Inflammatory macrophage treated with lipopolysaccharide for 4 hours (primary cell): ENCODE data around the gene LAMA3.

Source experiments
- DNase-seq: peaks from one replicate; pipeline ENCODE4 v3.0.0-alpha.2; 2020

LAMA3 gene

DNA sequence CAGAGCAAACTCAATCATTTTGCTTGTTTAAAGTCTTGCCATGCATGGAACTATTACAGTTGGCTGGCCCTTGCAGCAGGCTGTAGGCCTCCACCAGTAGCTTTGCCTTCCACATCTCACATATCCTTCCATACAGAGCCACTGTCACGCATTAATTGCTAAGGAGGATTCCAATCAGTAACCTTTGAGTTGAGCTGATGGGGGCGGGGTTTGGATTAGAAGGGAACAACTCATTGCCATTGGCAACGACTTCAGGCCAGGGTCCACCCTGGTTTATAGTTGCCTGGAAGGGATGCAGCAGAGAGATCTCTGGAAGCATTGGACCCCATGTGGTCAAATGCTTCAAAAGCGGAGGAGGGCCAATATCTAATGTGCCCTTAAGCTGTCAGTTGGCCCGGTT, 262.0 kb downstream of the LAMA3 start:
- no peak for DNase-seq

DNA sequence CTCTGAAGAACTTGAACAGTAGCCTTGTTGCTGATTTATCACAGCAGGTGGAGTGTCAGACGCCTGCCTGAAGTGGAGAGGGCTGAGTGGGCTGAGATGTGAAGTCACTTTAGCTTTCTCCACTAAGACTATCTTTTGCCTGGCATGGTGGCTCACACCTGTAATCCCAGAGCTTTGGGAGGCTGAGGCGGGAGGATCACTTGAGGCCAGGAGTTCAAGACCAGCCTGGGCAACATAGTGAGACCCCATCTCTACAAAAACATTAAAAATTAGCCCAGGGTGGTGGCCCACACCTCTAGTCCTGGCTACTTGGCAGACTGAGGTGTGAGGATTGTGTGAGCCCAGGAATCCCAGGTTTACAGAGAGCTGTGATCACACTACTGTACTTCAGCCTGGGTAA, 264.7 kb downstream of the LAMA3 start:
- no peak for DNase-seq

DNA sequence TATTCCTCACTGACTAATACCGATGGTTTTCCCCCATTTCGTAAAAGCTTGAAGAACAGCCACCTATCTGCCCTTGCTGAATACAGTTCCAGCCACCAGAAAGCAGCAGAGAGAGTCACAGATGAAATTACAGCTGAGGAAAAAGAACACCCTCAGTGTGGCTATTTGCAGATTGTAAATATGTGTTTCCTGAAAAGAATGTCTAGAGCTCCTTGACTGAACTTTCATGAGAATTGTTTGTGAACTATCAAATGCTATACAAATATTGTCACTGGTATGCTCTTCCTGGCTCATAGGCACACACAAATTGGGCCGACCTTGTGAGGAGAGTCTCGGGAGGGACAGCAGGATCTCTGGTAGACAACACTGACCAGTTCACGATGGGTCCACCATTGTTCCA, 267.2 kb downstream of the LAMA3 start:
- DNase-seq: no peak

DNA sequence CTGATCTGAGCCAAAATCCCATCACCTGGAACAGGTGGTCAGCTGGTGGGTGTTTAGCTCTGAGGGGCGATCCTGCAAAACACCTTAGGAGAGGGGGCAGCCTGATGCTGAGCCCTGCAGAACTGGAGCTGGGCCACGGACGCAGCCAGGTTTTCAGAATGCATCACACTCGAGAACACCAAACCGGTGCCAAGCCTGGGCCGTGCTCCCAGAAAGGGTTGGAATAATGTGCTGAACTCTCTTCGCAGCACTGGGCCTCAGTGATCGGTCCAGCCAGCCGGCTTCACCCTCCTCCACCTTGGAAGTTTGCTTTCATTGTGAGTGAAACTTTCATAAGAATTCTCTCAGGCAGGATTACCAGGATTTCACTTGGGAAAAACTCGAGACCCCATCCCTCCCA, 268.8 kb downstream of the LAMA3 start:
- DNase-seq: no peak

DNA sequence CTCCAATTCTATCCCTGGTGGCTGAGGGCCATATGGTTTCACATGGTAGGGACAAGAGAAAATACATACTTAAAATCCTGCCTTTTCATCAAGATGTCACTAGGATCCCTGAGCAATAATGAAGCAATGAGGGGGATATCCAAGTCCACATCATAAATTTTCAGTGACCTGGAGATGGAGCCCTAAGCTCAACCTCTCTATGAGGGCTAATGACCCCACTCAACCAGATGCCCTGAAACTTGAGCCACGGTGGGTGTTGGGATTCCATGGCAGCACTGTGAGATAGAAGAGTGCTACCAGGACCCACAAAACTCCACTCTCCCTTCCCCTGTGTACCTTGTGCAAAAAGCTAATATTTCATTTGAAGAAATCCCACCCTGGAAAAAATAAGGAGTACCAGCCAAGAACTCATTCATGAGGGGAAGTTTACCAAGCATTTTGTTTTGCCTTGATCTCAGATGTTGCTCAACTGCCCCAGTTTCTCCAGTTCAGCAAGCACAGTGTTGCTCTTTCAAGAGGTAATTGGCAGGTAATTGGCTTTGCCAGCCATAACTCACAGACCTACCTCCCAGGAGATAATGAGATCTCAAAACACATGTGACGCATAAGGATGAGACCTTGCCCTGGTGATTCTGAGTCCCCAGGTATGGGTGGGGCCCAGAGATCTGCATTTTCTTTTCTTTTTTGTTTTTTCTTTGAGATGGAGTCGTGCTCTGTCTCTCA, 274.4 kb downstream of the LAMA3 start:
- no peak for DNase-seq

DNA sequence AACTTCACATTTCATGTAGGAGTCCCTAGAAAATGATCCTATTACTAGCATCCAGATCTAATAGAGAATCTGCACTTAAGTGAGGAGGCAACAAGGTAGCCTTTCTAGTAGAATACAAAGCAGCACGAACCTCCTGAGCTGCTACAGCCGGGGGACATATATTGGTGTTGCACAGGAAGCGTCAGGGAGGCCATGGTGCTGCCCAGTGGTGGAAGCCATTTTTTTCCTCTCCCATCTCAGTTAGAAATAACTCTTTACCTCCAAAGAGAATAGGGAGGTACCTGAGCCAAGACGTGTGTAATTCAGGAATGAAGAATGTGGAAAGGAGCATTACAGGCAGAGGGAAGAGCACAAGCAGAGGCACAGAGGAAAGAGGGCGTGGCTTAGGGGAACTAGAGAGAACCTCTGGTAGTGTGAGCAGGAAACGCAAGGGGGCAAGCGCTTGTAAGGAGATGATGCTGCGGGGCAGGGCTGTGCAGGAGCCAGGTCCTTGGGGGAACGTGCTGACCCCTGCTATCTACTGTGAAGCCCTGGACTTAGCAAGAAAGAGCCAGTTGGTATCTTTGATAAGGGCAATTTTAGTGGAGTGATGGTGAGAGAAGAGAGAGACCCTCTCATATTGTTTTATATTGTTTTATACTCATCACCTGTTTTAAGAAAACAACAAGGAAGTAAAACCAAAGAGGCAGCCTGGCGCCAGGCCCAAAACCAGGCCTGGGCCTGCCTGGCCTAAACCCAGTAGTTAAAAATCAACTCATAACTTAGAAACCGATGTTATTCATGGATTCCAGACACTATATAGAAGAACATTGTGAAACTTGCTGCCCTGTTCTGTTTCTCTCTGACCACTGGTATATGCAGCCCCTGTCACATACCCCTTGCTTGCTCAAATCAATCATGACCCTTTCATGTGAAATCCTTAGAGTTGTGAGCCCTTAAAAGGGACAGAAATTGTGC, 275.3 kb downstream of the LAMA3 start:
- no peak for DNase-seq

DNA sequence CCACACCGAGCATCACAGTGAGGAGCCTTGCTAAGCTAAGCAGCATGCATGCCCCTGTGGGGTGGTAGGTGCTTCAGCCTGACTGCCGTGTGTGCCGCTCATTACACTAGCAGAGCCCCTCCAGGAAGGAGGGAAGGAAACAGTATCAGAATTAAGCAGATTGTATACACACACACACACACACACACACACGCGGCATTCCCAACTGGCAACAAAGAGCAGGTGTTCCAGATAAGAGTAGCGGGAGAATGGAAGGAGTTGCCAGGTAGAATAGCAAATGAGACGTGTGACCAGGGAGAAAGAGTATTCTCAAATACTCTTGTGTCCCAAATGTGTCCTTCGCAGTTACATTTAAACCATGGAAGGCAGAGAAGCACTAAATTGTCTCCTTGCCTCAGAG, 277.7 kb downstream of the LAMA3 start:
- no peak for DNase-seq

DNA sequence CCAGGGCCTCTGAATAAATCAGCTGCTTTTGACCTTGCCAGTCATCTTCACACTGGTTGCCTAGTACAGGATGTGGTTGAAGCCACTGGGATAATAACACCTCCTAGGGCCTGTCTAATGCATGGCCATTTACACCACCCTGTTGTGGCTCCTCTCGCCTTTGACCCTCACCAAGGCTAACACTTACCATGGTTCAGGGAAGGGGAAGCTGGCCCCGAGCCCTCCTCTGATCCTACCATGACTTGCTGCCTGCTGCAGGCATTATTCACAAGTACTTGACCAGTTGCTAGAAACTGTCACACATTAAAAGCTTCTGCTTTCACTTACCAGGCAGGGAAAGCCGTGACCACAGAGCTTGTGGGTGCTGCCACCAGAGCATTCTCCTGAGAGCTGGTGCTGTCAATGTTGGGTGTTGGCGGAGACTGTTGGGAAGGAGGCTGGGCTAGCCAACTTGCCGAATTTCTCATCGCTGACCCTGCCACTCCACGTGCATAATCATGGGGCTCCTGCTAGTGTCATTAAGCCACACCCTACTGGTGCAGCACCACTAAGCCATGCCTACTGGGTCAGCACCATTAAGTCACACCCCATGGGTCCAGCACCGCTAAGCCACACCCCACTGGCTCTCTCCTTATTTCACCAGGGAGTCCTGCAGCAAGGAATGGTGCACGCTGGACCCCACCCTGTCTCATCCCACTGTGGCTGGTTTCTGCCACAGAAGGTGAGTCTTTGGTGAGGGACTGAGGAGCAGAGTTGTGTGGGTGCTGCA, 278.3 kb downstream of the LAMA3 start:
- peak; percentile 91 for DNase-seq

DNA sequence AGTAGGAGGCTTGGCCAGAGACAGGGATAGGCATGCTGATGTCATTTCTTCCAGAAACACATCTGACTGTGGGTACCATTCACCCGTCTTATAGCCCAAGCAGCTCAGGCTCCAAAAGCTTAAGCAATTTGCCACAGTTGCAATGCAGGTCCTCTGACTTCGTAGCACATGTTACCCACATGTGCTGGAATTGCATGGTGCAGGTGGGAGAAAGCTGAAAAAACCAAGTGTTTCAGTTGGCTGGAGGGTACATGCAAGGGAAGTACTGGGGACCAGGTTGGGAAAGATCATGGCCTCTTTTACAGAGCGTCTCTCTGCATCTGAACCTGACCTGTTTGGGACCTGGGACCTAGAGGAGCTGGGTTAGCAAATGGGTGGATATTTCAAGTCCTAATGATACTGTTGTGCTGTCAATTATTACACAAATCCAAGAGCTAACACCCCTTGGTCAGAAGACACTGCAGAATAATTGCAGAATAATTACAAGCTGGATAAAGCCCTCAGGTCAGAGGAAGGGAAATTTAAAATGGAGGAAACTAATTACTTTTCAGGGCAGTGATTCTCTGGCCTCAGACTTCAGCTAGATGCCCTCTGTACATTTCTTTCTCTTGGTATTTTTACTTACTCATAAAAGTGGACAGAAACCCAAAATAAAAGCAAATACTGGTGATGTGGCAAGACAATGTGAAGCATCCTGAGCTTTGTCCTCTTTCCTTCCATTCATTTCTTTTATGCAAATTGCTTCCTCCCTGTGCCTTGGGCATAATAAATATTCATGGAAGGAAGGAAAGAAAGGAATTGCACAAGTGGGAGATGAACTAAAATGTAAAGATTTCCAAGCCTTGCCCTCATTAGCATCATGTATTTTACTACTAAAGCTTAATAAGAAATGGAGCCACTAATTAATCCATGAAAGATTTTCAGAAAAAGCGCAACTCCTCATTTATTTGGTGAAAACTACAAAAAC, 279.7 kb downstream of the LAMA3 start:
- DNase-seq: no peak

DNA sequence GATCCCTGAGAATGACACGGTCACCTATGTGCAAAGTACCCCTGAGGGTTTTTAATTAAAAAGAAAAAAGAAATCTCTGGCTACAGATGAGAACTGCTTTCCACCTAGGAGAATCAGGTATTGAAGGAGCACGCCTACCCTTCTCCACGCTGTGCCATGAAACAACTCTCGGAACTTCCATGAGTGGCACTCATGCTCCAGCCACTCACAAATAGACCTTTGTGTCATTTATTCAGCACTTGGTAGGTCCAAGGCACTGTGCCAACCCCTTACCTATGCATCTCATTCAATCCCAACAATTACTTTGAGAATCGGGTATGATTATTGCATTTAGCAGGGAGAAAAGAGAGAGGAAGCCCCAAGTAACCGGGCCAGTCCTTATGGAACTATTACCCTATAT, 280.4 kb downstream of the LAMA3 start:
- DNase-seq: no peak

DNA sequence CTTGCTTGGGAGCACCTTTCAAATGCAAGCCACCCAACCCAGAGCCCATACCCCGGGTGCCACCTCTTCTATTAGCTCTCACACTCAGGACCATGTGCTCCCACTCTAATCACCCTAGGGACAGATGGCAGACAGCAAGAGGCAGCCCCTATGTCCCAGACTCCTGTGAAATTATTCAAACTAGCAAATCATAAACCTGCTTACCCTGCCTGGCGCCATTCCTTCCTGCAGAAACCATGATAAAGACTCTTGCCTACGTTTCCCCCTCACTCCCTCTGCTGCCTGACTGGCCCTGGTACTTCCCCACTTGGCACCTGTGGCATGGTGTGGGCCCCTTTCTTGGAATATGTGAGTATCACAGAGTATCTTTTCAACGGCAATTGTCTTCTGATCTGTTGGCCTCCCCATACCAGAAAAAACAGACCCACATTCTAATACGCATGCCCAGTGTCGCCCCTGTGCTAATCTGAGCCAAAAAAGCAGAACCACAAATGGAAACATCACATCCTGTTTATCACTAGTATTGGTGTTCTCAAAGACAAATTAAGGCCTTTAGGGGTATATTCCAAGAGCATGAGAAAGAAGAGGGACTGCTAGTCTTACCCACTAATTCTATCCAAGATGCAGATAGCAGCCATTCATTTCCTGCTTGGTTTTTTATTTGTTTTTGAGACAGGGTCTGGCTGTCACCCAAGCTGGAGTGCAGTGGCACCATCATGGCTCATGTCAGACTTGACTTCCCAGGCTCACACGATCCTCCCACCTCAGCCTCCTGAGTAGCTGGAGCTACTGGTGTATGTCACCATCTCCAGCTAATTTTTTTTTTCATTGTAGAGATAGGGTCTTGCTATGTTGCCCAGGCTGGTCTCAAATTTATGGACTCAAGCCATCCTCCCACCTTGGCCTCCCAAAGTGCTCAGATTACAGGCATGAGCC, 281.2 kb downstream of the LAMA3 start:
- DNase-seq: peak; percentile 30

DNA sequence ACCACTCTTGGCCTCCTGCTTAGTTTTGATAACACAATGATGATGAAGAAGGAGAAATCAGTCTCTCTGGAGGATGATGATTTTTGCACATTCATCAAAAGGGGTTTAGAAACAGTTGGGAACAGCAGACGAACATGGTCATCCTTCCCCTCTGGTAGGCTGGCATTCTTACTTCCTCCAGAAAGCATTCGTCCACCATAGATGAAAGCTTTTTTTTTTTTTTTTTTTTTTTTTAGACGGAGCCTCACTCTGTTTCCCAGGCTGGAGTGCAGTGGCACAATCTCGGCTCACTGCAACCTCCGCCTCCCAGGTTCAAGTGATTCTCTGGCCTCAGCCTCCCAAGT, 281.8 kb downstream of the LAMA3 start:
- DNase-seq: peak; percentile 42

DNA sequence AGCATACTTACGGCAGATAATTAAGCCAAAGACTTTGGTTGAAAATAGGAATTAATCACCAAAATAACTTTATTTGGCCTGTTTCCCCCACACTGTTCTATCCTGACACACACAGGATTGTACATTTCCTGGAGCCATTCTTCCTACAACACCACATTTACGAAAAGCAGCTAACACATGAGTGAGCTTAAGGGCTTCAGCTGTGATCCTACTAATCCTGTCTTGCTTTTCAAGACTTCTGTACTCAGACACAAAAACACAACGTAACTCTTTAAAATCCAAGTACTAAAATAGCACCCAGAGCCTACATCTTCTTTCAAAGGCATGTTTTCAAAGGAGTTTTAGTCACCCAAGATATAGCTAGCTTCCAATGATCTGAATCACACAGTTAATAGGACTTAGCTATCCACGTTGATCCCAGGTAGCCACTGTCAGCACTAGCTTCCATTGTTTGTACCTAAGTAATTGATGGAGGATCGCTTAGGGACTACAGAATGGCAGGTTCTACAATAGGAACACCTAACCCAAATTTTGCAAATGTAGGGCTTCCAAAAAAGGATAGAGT, 282.5 kb downstream of the LAMA3 start:
- no peak for DNase-seq

DNA sequence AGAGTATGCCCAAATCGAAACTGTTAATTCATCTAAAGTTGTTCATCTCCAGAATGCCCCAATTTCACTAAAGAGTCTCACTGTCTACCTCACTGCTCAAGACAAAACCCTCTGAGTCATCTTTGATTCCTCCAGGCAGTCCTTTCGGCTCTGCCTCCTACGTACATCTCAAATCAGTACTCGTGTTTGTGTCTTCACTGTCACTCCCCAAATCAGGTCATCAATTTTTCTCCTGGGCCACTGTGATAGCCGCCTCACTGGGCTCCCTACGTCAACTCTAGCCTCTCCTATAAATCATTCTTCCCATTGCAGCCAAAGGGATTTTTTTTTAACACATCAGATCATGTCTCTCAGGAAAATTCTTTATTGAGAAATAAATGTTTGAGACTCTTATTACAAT, 283.2 kb downstream of the LAMA3 start:
- DNase-seq: no peak

DNA sequence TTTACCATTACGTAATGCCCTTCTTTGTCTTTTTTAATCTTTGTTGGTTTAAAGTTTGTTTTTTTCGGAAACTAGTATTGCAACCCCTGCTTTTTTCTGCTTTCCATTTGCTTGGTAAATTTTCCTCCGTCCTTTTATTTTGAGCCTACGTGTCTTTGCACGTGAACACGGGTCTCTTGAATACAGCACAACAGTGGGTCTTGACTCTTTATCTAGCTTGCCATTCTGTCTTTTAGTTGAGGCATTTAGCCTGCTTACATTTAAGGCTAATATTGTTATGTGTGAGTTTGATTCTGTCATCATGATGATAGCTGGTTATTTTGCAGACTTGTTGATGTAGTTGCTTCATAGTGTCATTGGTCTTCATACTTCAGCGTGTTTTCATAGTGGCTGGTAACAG, 287.9 kb downstream of the LAMA3 start:
- DNase-seq: no peak

DNA sequence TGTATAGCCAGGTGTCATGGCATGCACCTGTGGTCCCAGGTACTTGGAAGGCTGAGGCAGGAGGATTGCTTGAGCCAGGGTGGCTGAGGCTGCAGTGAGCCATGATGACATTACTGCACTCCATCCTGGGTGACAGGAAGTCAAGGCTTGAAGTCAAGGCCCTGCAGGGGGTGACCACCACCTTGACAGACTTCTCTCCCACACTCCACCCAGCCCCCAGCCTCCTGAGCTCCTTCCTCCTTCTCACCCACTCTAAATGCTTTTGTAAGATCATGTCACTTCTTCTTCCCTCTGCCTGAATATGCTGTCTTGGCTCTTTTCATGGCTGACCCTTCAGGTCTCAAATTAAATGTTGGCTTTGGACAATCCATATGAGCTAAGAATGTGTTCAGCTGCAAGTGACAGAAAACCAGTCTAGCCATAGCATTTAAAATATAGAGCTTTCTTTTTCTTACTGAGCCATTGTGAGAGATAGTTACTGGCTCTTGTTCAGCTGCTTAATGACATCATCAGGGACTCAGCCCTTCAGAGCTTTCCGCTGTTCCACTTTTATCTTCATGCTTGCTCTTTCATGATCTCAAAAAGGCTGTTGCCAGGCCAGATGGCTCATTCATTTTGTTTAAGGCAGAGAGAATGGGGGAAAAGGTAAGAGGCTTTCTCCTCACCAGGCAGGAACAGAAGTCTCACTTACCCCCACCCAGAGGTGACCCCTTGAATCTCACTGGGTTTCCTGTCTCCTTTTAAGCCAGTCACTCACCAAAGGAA, 288.6 kb downstream of the LAMA3 start:
- DNase-seq: peak; percentile 79

DNA sequence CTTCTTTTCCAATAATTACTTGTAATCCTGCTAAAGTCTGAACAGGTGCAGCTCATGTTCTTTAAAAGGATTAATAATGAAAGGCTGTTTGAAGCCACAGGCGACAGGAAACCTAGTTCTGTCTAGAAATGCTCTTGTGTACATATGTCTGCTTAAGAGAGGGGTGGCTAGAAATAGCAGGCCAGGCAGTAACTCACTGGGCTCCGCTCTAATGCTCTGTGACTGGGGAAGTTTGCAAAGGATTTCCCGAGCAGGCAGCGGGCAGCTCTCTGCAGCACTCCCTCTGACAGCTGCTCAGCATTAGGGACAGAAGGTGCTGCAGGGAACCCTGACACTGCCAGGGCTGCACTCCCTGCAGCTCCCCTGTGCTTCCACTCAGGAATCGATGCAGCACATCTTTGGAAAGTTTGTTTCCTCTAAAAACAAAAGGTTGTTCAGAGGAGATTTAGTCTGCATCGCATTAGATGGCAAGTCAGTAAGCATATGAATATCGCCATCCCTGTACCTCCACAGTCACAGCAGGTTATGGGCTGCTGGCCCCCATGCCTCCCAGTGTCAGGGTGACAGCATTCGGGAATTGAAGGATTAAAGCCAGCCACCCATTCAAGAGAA, 292.2 kb downstream of the LAMA3 start:
- no peak for DNase-seq

DNA sequence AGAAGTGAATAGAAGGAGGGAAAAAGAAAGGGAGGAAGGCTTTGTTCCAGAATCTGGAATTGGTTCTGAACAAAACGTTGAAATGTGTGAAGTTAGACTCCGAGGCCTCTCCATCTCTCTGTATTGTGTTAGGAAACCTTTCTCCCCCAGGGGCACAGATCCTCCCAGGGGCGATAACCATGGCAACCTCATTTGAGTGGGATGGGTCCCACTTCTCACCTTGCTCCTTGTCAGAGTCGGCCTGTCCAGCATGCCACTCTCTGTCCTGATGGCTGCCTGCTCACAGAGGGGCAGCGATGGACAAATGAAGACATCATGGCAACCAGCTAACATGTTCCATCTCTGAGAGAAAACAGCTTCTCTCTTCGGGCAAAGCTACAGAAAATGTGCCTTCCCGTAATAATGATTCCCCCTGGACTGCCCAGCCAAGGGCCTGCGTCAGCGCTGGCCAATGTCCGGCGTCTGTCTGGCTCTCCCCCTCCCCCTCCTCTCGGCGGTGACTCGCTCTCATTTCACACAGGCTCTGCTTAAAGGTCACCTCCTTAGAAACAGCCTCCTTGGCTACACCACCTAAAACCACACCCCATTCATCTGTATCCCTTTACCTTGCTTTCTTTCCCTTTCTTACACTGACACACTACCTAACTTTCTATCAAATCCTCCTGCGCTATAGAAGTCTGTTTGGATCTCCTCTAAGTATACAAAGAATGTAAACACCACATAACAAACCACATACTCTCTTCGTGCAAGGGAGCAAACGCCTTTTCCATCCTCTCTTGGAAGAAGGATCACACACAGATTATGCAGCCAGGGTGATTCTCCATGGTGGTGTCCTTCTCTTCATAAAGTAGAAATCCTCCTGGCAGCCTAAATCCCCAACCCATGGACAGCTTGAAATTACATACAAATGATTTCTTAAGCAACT, 293.2 kb downstream of the LAMA3 start:
- no peak for DNase-seq
